GM19043 (cell line): ENCODE results near the gene LRP3.
"Not testable (repeated sequence)": the region's sequence is repeated elsewhere in the genome, so short reads cannot be mapped to it uniquely, and the experiment has no call there.

ENCODE experiments used
- ATAC-seq: cut with Tn5 transposase; IDR thresholded peaks from one replicate; pipeline ENCODE4 v1.9.1; 2021; ENCODE audit warnings: low read depth; ENCODE audit not compliant: unreplicated experiment

The LRP3 gene

GRCh38 chr19:33201886-33202545, 7.9 kb downstream of the LRP3 start:
- no peak for ATAC-seq

- no peak for ATAC-seq
Measured at GRCh38 chr19:33202546-33203507, 8.7 kb downstream of the LRP3 start.

GRCh38 chr19:33203529-33203928, 9.4 kb downstream of the LRP3 start:
- no peak for ATAC-seq

- ATAC-seq: no peak
Measured at GRCh38 chr19:33204136-33204973, 10.2 kb downstream of the LRP3 start.

- no peak for ATAC-seq
Measured at GRCh38 chr19:33205110-33205509, 11.0 kb downstream of the LRP3 start.

GRCh38 chr19:33205531-33206260, 11.6 kb downstream of the LRP3 start:
- no peak for ATAC-seq

- ATAC-seq: no peak
Measured at GRCh38 chr19:33206261-33207039, 12.3 kb downstream of the LRP3 start.

- ATAC-seq: no peak
Measured at GRCh38 chr19:33207040-33207620, 13.0 kb downstream of the LRP3 start.

- no peak for ATAC-seq
Measured at GRCh38 chr19:33207903-33208302, 13.8 kb downstream of the LRP3 start.

GRCh38 chr19:33208371-33208895, 14.3 kb downstream of the LRP3 start:
- no peak for ATAC-seq

GRCh38 chr19:33208904-33209849, 15.0 kb downstream of the LRP3 start:
- no peak for ATAC-seq

GRCh38 chr19:33209850-33210230, 15.7 kb downstream of the LRP3 start:
- not testable (repeated sequence) for ATAC-seq

GRCh38 chr19:33210266-33210940, 16.3 kb downstream of the LRP3 start:
- ATAC-seq: no peak

- no peak for ATAC-seq
Measured at GRCh38 chr19:33211794-33212435, 17.8 kb downstream of the LRP3 start.

- ATAC-seq: no peak
Measured at GRCh38 chr19:33212436-33213172, 18.5 kb downstream of the LRP3 start.

- ATAC-seq: no peak
Measured at GRCh38 chr19:33214596-33214995, 20.5 kb downstream of the LRP3 start.
